Thyroid gland (tissue), 4 donors: ENCODE data around the gene LHPP. TPM values are rescaled to one million over a fixed set of nuclear protein-coding genes. Genes with fewer than 3 reads are reported as not detected.

Source experiments
- DNase-seq, 2 donors: peaks; one replicate each; pipeline ENCODE4 v3.0.0-alpha.2; 2019
- H3K27ac ChIP-seq, 3 donors: fragments of 200-600 bp; sonication (generic); 1 replicate in 2 of 3; 2 replicates in 1 of 3; pipeline ENCODE4 v1.5.1; 2016 to 2019; ENCODE audit warnings: mild to moderate bottlenecking in 1 of 3, moderate library complexity in 1 of 3
- H3K27me3 ChIP-seq: fragments of 200-600 bp; sonication (generic); one replicate; pipeline ENCODE4 v1.5.1; 2019
- H3K36me3 ChIP-seq, 2 donors: fragments of 200-600 bp; sonication (generic); one replicate each; pipeline ENCODE4 v1.5.1; 2016 to 2019
- H3K4me1 ChIP-seq, 2 donors: fragments of 200-600 bp; sonication (generic); one replicate each; pipeline ENCODE4 v1.5.1; 2017 to 2019
- H3K4me3 ChIP-seq, 3 donors: fragments of 200-600 bp; sonication (generic); replicated peaks in 1 of 3; 1 replicate in 2 of 3; 2 replicates in 1 of 3; pipeline ENCODE4 v1.5.1; 2016; ENCODE audit warnings: mild to moderate bottlenecking in 1 of 3
- H3K9me3 ChIP-seq: fragments of 200-600 bp; sonication (generic); one replicate; pipeline ENCODE4 v1.5.1; 2017
- CTCF ChIP-seq, 6 experiments: fragments of 200-600 bp in 3 of 6; fragments of 450-650 bp in 3 of 6; sonication (generic) in 3 of 6; IDR thresholded peaks; one replicate each; pipeline ENCODE4 v1.5.1; 2016 to 2019; ENCODE audit warnings: antibody characterized with exemption in 6 of 6, mild to moderate bottlenecking in 2 of 6, inconsistent platforms in 1 of 6, moderate library complexity in 1 of 6
- POLR2A ChIP-seq, 2 donors: fragments of 450-650 bp; IDR thresholded peaks; one replicate each; pipeline ENCODE4 v1.6.1; 2017; ENCODE audit warnings: antibody characterized with exemption in 2 of 2, mild to moderate bottlenecking in 2 of 2, moderate library complexity in 1 of 2
- WGBS, 2 donors: methylation state at CpG; one replicate each; pipeline ENCODE4 v1.1.5; 2017; 5-methylcytosine and 5-hydroxymethylcytosine counted together
- intact Hi-C: fragments of 100-400 bp; cut with DNase I; formaldehyde crosslinking; loops from one replicate; pipeline ENCODE4 v1.15.1; 2023
- total RNA-seq, 4 donors: library from RNA; depleted of rRNA; stranded (reverse); fragments of >200 nt; gene quantifications; one replicate each; pipeline ENCODE4 v1.2.3, GENCODE V29; 2016

Gene LHPP
- total RNA-seq, 4 donors from 2014 or later, result 8.3 to 69.9 (median 48.3) TPM

- Histone ChIP-seq H3K27me3 (no peaks in the 10 kb centered on the region), H3K9me3 (no peaks in the 10 kb centered on the region), H3K4me1 (peaks cover 0 to 6% of the 10 kb centered on the region in 2 donors), H3K4me3 (no peak overlapping the region), H3K36me3 (no peaks in the 10 kb centered on the region), H3K27ac (no peak overlapping the region)
- TF ChIP-seq CTCF (IDR thresholded peaks at IDR 0.05) (no peak), POLR2A (IDR thresholded peaks at IDR 0.05) (no peak)
- WGBS, 2 donors, result 92% methylated on average over 1 of the region's 3 CpGs; no CpG with 5 or more reads in 1 of the 2 donors
- intact Hi-C loops, result no loop called here
- DNase-seq, result no peak
Measured at GRCh38 chr10:124542336-124542735, 80.7 kb downstream of the LHPP start.

DNA sequence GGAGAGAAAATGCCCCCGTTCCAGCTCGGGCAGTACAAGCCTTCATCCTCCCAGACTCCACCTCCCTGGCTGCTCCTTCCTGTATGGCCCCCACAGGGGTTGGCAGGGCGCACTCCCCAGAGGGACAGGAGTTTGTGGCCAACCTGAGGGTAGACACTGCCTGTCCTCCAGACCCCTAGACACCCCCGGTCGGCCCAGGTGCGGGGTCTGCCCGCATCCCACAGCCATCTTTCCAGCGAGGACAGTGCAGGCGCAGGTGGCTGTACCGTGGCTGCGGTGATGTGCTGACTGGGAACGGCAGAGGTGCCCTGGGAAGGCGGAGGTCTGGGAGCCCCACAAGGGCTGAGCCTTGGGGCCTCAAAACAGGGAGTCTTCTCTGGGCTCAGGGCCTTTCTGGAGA is 81.5 kb downstream of the LHPP start:
- intact Hi-C loops, result no loop called here

GRCh38 chr10:124543971-124544370 is 82.3 kb downstream of the LHPP start:
- Histone ChIP-seq H3K27ac (no peak overlapping the region), H3K36me3 (no peaks in the 10 kb centered on the region), H3K9me3 (no peaks in the 10 kb centered on the region), H3K27me3 (no peaks in the 10 kb centered on the region), H3K4me3 (no peak overlapping the region), H3K4me1 (peaks cover 0 to 5% of the 10 kb centered on the region in 2 donors)
- 76 to 89% methylated on average over 10 to 11 of the region's 12 CpGs for WGBS, 2 donors
- TF ChIP-seq CTCF (IDR thresholded peaks at IDR 0.05), result no peak
- no peak for TF ChIP-seq POLR2A (IDR thresholded peaks at IDR 0.05)
- DNase-seq, result no peak
- intact Hi-C loops, result no loop called here

More for the DNA sequence above, 81.5 kb downstream of the LHPP start:
- no peak overlapping the region for H3K4me3 ChIP-seq
- DNase-seq, result no peak
- H3K27ac ChIP-seq, result no peak overlapping the region
- TF ChIP-seq CTCF (IDR thresholded peaks at IDR 0.05) (no peak), POLR2A (IDR thresholded peaks at IDR 0.05) (no peak)
- H3K4me1 ChIP-seq, result peaks cover 0 to 6% of the 10 kb centered on the region in 2 donors
- H3K9me3 ChIP-seq, result no peaks in the 10 kb centered on the region
- no peaks in the 10 kb centered on the region for H3K36me3 ChIP-seq
- WGBS, 2 donors, result 90 to 97% methylated on average over 11 to 12 of the region's 13 CpGs
- H3K27me3 ChIP-seq, result no peaks in the 10 kb centered on the region

- 93 to 100% methylated on average over 4 to 6 of the region's 16 CpGs for WGBS, 2 donors
- Histone ChIP-seq H3K27ac (no peak overlapping the region), H3K4me3 (no peak overlapping the region), H3K27me3 (no peaks in the 10 kb centered on the region), H3K4me1 (no peaks in the 10 kb centered on the region), H3K36me3 (no peaks in the 10 kb centered on the region), H3K9me3 (no peaks in the 10 kb centered on the region)
- TF ChIP-seq CTCF (IDR thresholded peaks at IDR 0.05), result no peak
- no peak for TF ChIP-seq POLR2A (IDR thresholded peaks at IDR 0.05)
- DNase-seq, result no peak
- intact Hi-C loops, result no loop called here
Measured at GRCh38 chr10:124544711-124545110, 83.1 kb downstream of the LHPP start.

- H3K4me1 ChIP-seq, result no peaks in the 10 kb centered on the region
- H3K4me3 ChIP-seq, result no peak overlapping the region
- H3K9me3 ChIP-seq, result no peaks in the 10 kb centered on the region
- H3K27ac ChIP-seq, result no peak overlapping the region
- 84 to 89% methylated on average over 23 of the region's 23 CpGs for WGBS, 2 donors
- no peak for DNase-seq
- H3K27me3 ChIP-seq, result no peaks in the 10 kb centered on the region
- TF ChIP-seq CTCF (IDR thresholded peaks at IDR 0.05) (no peak), POLR2A (IDR thresholded peaks at IDR 0.05) (no peak)
- no peaks in the 10 kb centered on the region for H3K36me3 ChIP-seq
- intact Hi-C loops, result no loop called here
Measured at GRCh38 chr10:124545351-124546054, 83.9 kb downstream of the LHPP start.
